ENCODE data around the gene FAM234B. TPM values are rescaled to one million over a fixed set of nuclear protein-coding genes. Genes with fewer than 3 reads are reported as not detected.

Gene FAM234B
- polyA plus RNA-seq, 1 of the 3 experiments (the other 2 are of a cell fraction) = 3.7 TPM

DNA sequence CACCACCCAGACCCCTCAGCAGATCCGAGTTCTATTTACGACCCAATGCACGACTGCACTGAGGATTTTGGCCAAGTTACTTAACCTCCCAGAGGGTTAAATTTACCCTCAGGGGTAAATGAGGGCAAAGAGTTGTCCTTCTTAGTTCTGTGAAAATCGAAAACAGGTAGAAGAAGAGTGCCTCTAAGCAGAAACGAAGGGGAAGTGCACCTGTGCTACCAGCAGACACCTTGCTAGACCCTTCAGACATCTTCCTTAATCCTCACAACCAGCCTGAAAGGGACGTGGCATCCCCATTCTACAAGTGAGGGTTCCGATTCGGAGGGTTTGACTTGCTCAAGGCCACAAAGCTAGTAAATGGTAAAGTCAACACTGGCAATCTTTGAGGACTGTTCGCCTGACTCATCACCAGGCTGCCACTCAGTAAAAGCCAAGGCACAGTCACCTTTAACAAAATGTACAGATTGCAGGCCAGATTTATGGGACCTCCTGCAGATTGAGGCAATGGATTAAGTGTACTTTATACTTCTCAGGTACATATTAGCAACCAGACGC lies 57.7 kb downstream of the FAM234B start:
- Histone ChIP-seq H3K27me3 (ENCODE audit: insufficient read depth) (no peaks in the 10 kb centered on the region), H3K36me3 (replicated peaks in 1 of 2; ENCODE audit: control insufficient read depth in 1 of 2, insufficient read depth in 2 of 2, low read length in 1 of 2) (peaks cover 0 to 3% of the 10 kb centered on the region in 2 experiments), H3K79me2 (ENCODE audit: insufficient read depth) (no peaks in the 10 kb centered on the region), H3K4me1 (ENCODE audit: control insufficient read depth in 1 of 2, insufficient read depth in 2 of 2, low read depth in 1 of 2, low read length in 1 of 2) (peaks cover 14 to 51% of the 10 kb centered on the region in 2 experiments), H3K9me2 (no peaks in the 10 kb centered on the region), H3K9me3 (no peaks in the 10 kb centered on the region), H3K4me3 (ENCODE audit: low read depth in 2 of 2, low read length in 1 of 2) (peak overlapping the region; percentile 44 to 58; a peak in 3 of 4 replicates), H3K27ac (ENCODE audit: low read depth in 2 of 2, low read length in 1 of 2) (peak overlapping the region in 1 of 2 experiments; percentile 100; a peak in 2 of 4 replicates), H2AFZ (ENCODE audit: low read depth) (peak overlapping the region; percentile 1; the same call in 1 of the 2 replicates), H3F3A (replicated peaks; ENCODE audit: insufficient read depth) (peaks cover 51% of the 10 kb centered on the region), H3K4me2 (peak overlapping the region; percentile 85), H4K20me1 (ENCODE audit: insufficient read depth) (no peaks in the 10 kb centered on the region), H3K9ac (peak overlapping the region; percentile 97)
- no peak for DNase-seq
- peak; percentile 24; the same call in 1 of the 2 replicates for TF ChIP-seq FOSL2 (IDR thresholded peaks at IDR 0.05; ENCODE audit: borderline replicate concordance, low read depth)
- no peak for TF ChIP-seq EZH2phosphoT487 (IDR thresholded peaks at IDR 0.05; ENCODE audit: borderline replicate concordance, low read depth)
- POLR2A ChIA-PET = interaction anchor here (0.7 kb wide), 1 partner anchor 110 kb away, joined by 3 read pairs; no protein-coding TSS in a partner anchor
- CTCF ChIA-PET = interaction anchor here (0.6 to 5.5 kb wide), 5 partner anchors 14 to 186 kb away, joined by 3 to 47 read pairs (median 4); no protein-coding TSS in a partner anchor
- WGBS (ENCODE audit: low lambda C conversion rate) = 58% methylated on average over 10 of the region's 10 CpGs

DNA sequence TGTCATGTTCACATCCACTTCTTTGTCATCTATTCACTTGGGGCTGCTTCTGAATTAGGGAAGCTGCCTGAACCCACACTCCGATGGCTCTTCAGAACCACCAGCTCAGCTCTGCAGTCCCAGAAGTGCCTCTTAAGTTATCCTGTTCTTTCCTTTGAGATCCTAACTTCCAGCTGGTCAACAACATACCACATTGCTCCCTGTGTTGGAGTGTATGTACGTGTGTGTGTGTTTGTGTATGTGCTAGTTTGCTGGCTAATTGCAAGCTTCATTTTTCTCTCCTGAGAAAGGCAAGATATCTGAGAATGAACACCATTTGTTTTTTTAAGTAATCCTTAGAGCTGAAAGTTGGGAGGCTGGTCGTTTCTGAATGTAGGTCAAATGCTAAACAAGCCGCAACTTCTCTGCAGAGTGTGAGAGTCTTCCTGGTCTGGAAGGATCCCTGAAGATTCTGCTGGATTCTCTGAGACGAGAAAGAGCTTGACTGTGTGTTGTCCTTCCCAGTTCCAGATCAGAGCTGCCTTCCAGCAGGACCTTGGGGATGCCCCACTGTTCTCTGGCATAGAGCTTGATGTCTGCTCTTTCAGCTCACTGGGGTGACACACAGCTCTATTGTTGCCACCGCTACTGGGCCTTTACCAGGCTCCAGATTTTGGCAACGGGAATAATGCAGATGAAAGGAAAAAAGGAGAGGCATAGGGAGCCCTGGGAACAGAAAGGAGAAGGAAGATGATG lies 58.4 kb downstream of the FAM234B start:
- ChIA-PET POLR2A (no interaction called here), CTCF (interaction anchor here (0.6 to 5.5 kb wide), 6 partner anchors 13 to 187 kb away, joined by 3 to 47 read pairs (median 4); no protein-coding TSS in a partner anchor)
- peak overlapping the region; percentile 1; the same call in 1 of the 2 replicates for H2AFZ ChIP-seq (ENCODE audit: low read depth)
- H3K4me2 ChIP-seq = no peak overlapping the region
- TF ChIP-seq MXI1 (IDR thresholded peaks at IDR 0.05; ENCODE audit: low read depth, low read length) = no peak
- TF ChIP-seq MEF2A (IDR thresholded peaks at IDR 0.05; ENCODE audit: borderline replicate concordance, low read depth) = no peak
- no peak for TF ChIP-seq FOXJ3 (CRISPR knock-in tag; IDR thresholded peaks at IDR 0.05)
- TF ChIP-seq CTCF (IDR thresholded peaks at IDR 0.05) = no peak
- no peak for TF ChIP-seq TEAD4 (IDR thresholded peaks at IDR 0.05; ENCODE audit: borderline replicate concordance, insufficient read depth)
- TF ChIP-seq SMC3 (IDR thresholded peaks at IDR 0.05; ENCODE audit: low read depth, low read length) = no peak
- H3K4me3 ChIP-seq (ENCODE audit: low read depth in 2 of 2, low read length in 1 of 2) = no peak overlapping the region
- H3K36me3 ChIP-seq (replicated peaks in 1 of 2; ENCODE audit: control insufficient read depth in 1 of 2, insufficient read depth in 2 of 2, low read length in 1 of 2) = peaks cover 0 to 3% of the 10 kb centered on the region in 2 experiments
- no peaks in the 10 kb centered on the region for H4K20me1 ChIP-seq (ENCODE audit: insufficient read depth)
- H3K9me3 ChIP-seq = no peaks in the 10 kb centered on the region
- H3K9me2 ChIP-seq = no peaks in the 10 kb centered on the region
- DNase-seq = no peak
- H3K9ac ChIP-seq = no peak overlapping the region; the same call in 1 of the 2 replicates
- no peaks in the 10 kb centered on the region for H3K27me3 ChIP-seq (ENCODE audit: insufficient read depth)
- no peaks in the 10 kb centered on the region for H3K79me2 ChIP-seq (ENCODE audit: insufficient read depth)
- WGBS (ENCODE audit: low lambda C conversion rate) = 85% methylated on average over 7 of the region's 7 CpGs
- peaks cover 43% of the 10 kb centered on the region for H3F3A ChIP-seq (replicated peaks; ENCODE audit: insufficient read depth)
- H3K27ac ChIP-seq (ENCODE audit: low read depth in 2 of 2, low read length in 1 of 2) = peak overlapping the region in 1 of 2 experiments; percentile 100; a peak in 2 of 4 replicates
- peaks cover 14 to 44% of the 10 kb centered on the region in 2 experiments for H3K4me1 ChIP-seq (ENCODE audit: control insufficient read depth in 1 of 2, insufficient read depth in 2 of 2, low read depth in 1 of 2, low read length in 1 of 2)

Measured in SK-N-SH (cell line).